ENCODE measurements around the gene NEO1.

The NEO1 gene

GRCh38 chr15:73228128-73228646 lies 175.9 kb downstream of the NEO1 start:
- Histone ChIP-seq H3K4me1 (ENCODE audit: control insufficient read depth, insufficient read depth, low read length) (peaks cover 16% of the 10 kb centered on the region), H3K4me3 (ENCODE audit: low read length) (no peak overlapping the region), H3K9ac (ENCODE audit: low read depth, low read length) (no peak overlapping the region), H3K36me3 (ENCODE audit: insufficient read depth, low read length) (no peaks in the 10 kb centered on the region), H3K27me3 (ENCODE audit: control insufficient read depth, insufficient read depth, low read length) (no peaks in the 10 kb centered on the region), H3K9me3 (replicated peaks; ENCODE audit: low read length) (no peaks in the 10 kb centered on the region), H3K4me2 (ENCODE audit: low read length) (no peak overlapping the region)

GRCh38 chr15:73231661-73232419 lies 179.6 kb downstream of the NEO1 start:
- Histone ChIP-seq H3K9ac (ENCODE audit: low read depth, low read length) (no peak overlapping the region), H3K4me3 (ENCODE audit: low read length) (no peak overlapping the region), H3K4me1 (ENCODE audit: control insufficient read depth, insufficient read depth, low read length) (peaks cover 16% of the 10 kb centered on the region), H3K36me3 (ENCODE audit: insufficient read depth, low read length) (no peaks in the 10 kb centered on the region), H3K27me3 (ENCODE audit: control insufficient read depth, insufficient read depth, low read length) (no peaks in the 10 kb centered on the region), H3K4me2 (ENCODE audit: low read length) (no peak overlapping the region), H3K9me3 (replicated peaks; ENCODE audit: low read length) (no peaks in the 10 kb centered on the region)

- H3K4me2 ChIP-seq (ENCODE audit: low read length), result no peak overlapping the region
- no peak overlapping the region for H3K4me3 ChIP-seq (ENCODE audit: low read length)
- no peaks in the 10 kb centered on the region for H3K27me3 ChIP-seq (ENCODE audit: control insufficient read depth, insufficient read depth, low read length)
- H3K9me3 ChIP-seq (replicated peaks; ENCODE audit: low read length), result no peaks in the 10 kb centered on the region
- H3K4me1 ChIP-seq (ENCODE audit: control insufficient read depth, insufficient read depth, low read length), result peaks cover 16% of the 10 kb centered on the region
- no peaks in the 10 kb centered on the region for H3K36me3 ChIP-seq (ENCODE audit: insufficient read depth, low read length)
- H3K9ac ChIP-seq (ENCODE audit: low read depth, low read length), result no peak overlapping the region
Measured at GRCh38 chr15:73232776-73233175, 180.5 kb downstream of the NEO1 start.

GRCh38 chr15:73233623-73234022 lies 181.4 kb downstream of the NEO1 start:
- H3K9me3 ChIP-seq (replicated peaks; ENCODE audit: low read length), result no peaks in the 10 kb centered on the region
- peaks cover 16% of the 10 kb centered on the region for H3K4me1 ChIP-seq (ENCODE audit: control insufficient read depth, insufficient read depth, low read length)
- no peak overlapping the region for H3K4me3 ChIP-seq (ENCODE audit: low read length)
- H3K4me2 ChIP-seq (ENCODE audit: low read length), result no peak overlapping the region
- no peaks in the 10 kb centered on the region for H3K36me3 ChIP-seq (ENCODE audit: insufficient read depth, low read length)
- H3K27me3 ChIP-seq (ENCODE audit: control insufficient read depth, insufficient read depth, low read length), result no peaks in the 10 kb centered on the region
- no peak overlapping the region for H3K9ac ChIP-seq (ENCODE audit: low read depth, low read length)

- no peaks in the 10 kb centered on the region for H3K36me3 ChIP-seq (ENCODE audit: insufficient read depth, low read length)
- H3K4me3 ChIP-seq (ENCODE audit: low read length), result no peak overlapping the region
- H3K9me3 ChIP-seq (replicated peaks; ENCODE audit: low read length), result no peaks in the 10 kb centered on the region
- H3K9ac ChIP-seq (ENCODE audit: low read depth, low read length), result no peak overlapping the region
- no peaks in the 10 kb centered on the region for H3K27me3 ChIP-seq (ENCODE audit: control insufficient read depth, insufficient read depth, low read length)
- H3K4me1 ChIP-seq (ENCODE audit: control insufficient read depth, insufficient read depth, low read length), result no peaks in the 10 kb centered on the region
- no peak overlapping the region for H3K4me2 ChIP-seq (ENCODE audit: low read length)
Measured at GRCh38 chr15:73237910-73238309, 185.6 kb downstream of the NEO1 start.

- no peak overlapping the region for H3K9ac ChIP-seq (ENCODE audit: low read depth, low read length)
- H3K4me2 ChIP-seq (ENCODE audit: low read length), result no peak overlapping the region
- no peaks in the 10 kb centered on the region for H3K9me3 ChIP-seq (replicated peaks; ENCODE audit: low read length)
- no peaks in the 10 kb centered on the region for H3K36me3 ChIP-seq (ENCODE audit: insufficient read depth, low read length)
- H3K4me3 ChIP-seq (ENCODE audit: low read length), result no peak overlapping the region
- H3K27me3 ChIP-seq (ENCODE audit: control insufficient read depth, insufficient read depth, low read length), result no peaks in the 10 kb centered on the region
- no peaks in the 10 kb centered on the region for H3K4me1 ChIP-seq (ENCODE audit: control insufficient read depth, insufficient read depth, low read length)
Measured at GRCh38 chr15:73239564-73240215, 187.4 kb downstream of the NEO1 start.

- no peaks in the 10 kb centered on the region for H3K9me3 ChIP-seq (replicated peaks; ENCODE audit: low read length)
- H3K9ac ChIP-seq (ENCODE audit: low read depth, low read length), result no peak overlapping the region
- H3K27me3 ChIP-seq (ENCODE audit: control insufficient read depth, insufficient read depth, low read length), result no peaks in the 10 kb centered on the region
- no peak overlapping the region for H3K4me3 ChIP-seq (ENCODE audit: low read length)
- no peaks in the 10 kb centered on the region for H3K36me3 ChIP-seq (ENCODE audit: insufficient read depth, low read length)
- H3K4me1 ChIP-seq (ENCODE audit: control insufficient read depth, insufficient read depth, low read length), result no peaks in the 10 kb centered on the region
- H3K4me2 ChIP-seq (ENCODE audit: low read length), result no peak overlapping the region
Measured at GRCh38 chr15:73240866-73241499, 188.7 kb downstream of the NEO1 start.

- Histone ChIP-seq H3K4me1 (ENCODE audit: control insufficient read depth, insufficient read depth, low read length) (no peaks in the 10 kb centered on the region), H3K9ac (ENCODE audit: low read depth, low read length) (no peak overlapping the region), H3K36me3 (ENCODE audit: insufficient read depth, low read length) (no peaks in the 10 kb centered on the region), H3K4me3 (ENCODE audit: low read length) (no peak overlapping the region), H3K9me3 (replicated peaks; ENCODE audit: low read length) (no peaks in the 10 kb centered on the region), H3K4me2 (ENCODE audit: low read length) (no peak overlapping the region), H3K27me3 (ENCODE audit: control insufficient read depth, insufficient read depth, low read length) (no peaks in the 10 kb centered on the region)
Measured at GRCh38 chr15:73244333-73244732, 192.1 kb downstream of the NEO1 start.

GRCh38 chr15:73246439-73246838 lies 194.2 kb downstream of the NEO1 start:
- H3K4me1 ChIP-seq (ENCODE audit: control insufficient read depth, insufficient read depth, low read length), result no peaks in the 10 kb centered on the region
- no peaks in the 10 kb centered on the region for H3K27me3 ChIP-seq (ENCODE audit: control insufficient read depth, insufficient read depth, low read length)
- no peak overlapping the region for H3K4me3 ChIP-seq (ENCODE audit: low read length)
- H3K4me2 ChIP-seq (ENCODE audit: low read length), result no peak overlapping the region
- no peaks in the 10 kb centered on the region for H3K9me3 ChIP-seq (replicated peaks; ENCODE audit: low read length)
- H3K36me3 ChIP-seq (ENCODE audit: insufficient read depth, low read length), result no peaks in the 10 kb centered on the region
- H3K9ac ChIP-seq (ENCODE audit: low read depth, low read length), result no peak overlapping the region

- no peak overlapping the region for H3K4me3 ChIP-seq (ENCODE audit: low read length)
- H3K9me3 ChIP-seq (replicated peaks; ENCODE audit: low read length), result no peaks in the 10 kb centered on the region
- no peak overlapping the region for H3K4me2 ChIP-seq (ENCODE audit: low read length)
- H3K36me3 ChIP-seq (ENCODE audit: insufficient read depth, low read length), result no peaks in the 10 kb centered on the region
- no peaks in the 10 kb centered on the region for H3K4me1 ChIP-seq (ENCODE audit: control insufficient read depth, insufficient read depth, low read length)
- no peak overlapping the region for H3K9ac ChIP-seq (ENCODE audit: low read depth, low read length)
- no peaks in the 10 kb centered on the region for H3K27me3 ChIP-seq (ENCODE audit: control insufficient read depth, insufficient read depth, low read length)
Measured at GRCh38 chr15:73246898-73247297, 194.6 kb downstream of the NEO1 start.

GRCh38 chr15:73247331-73247730 lies 195.1 kb downstream of the NEO1 start:
- Histone ChIP-seq H3K36me3 (ENCODE audit: insufficient read depth, low read length) (no peaks in the 10 kb centered on the region), H3K9ac (ENCODE audit: low read depth, low read length) (no peak overlapping the region), H3K4me1 (ENCODE audit: control insufficient read depth, insufficient read depth, low read length) (no peaks in the 10 kb centered on the region), H3K9me3 (replicated peaks; ENCODE audit: low read length) (no peaks in the 10 kb centered on the region), H3K4me3 (ENCODE audit: low read length) (no peak overlapping the region), H3K27me3 (ENCODE audit: control insufficient read depth, insufficient read depth, low read length) (no peaks in the 10 kb centered on the region), H3K4me2 (ENCODE audit: low read length) (no peak overlapping the region)

Measured in skeletal muscle satellite cell (primary cell).